ENCODE results near the gene TXNDC8. TPM values are rescaled to one million over a fixed set of nuclear protein-coding genes. Genes with fewer than 3 reads are reported as not detected.

Gene TXNDC8
- total and polyA plus RNA-seq, 2 donors (not counting 1 experiment from before 2014, with no cell fraction given) = not detected

- no CpG with 5 or more reads among the region's 4 CpGs for WGBS (ENCODE audit: insufficient coverage)
- H3K4me3 Mint-ChIP-seq = no peak overlapping the region
Observed at GRCh38 chr9:110288503-110288902, 49.2 kb downstream of the TXNDC8 start.

DNA sequence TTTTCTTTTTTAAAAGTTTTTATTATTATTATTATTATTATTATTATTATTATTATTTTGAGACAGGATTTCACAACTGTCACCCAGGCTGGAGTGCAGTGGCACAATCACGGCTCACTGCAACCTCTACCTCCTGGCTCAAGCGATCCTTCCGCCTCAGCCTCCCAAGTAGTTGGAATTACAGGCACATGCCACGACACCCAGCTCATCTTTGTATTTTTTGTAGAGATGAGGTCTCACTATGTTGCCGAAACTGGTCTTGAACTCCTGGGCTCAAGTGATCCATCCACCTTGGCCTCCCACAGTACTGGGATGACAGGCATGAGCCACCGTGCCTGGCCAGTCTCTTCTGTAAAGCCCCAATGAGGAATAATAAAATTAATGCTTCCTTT is 50.4 kb downstream of the TXNDC8 start:
- Histone ChIP-seq H2AFZ (ENCODE audit: insufficient read depth, low read depth, low read length, poor library complexity, severe bottlenecking) (no peak overlapping the region), H3K4me3 (ENCODE audit: control extremely low read depth in 1 of 5, extremely low read depth in 1 of 5, insufficient read depth in 1 of 5, low read depth in 2 of 5, low read length in 4 of 5) (no peak overlapping the region), H3K9ac (ENCODE audit: low read length) (no peak overlapping the region), H4K20me1 (ENCODE audit: control insufficient read depth, insufficient read depth, low read length, poor library complexity, severe bottlenecking) (no peaks in the 10 kb centered on the region), H3K27me3 (replicated peaks in 1 of 4; ENCODE audit: control extremely low read depth in 1 of 4, control insufficient read depth in 3 of 4, insufficient read depth in 4 of 4, low read length in 3 of 4) (no peaks in the 10 kb centered on the region), H3K27ac (ENCODE audit: low read length in 2 of 2) (no peak overlapping the region), H3K36me3 (replicated peaks in 1 of 2; ENCODE audit: control extremely low read depth in 1 of 2, control insufficient read depth in 1 of 2, extremely low read depth in 1 of 2, insufficient read depth in 2 of 2, low read length in 1 of 2) (no peaks in the 10 kb centered on the region), H3K9me3 (ENCODE audit: control extremely low read depth in 1 of 3, control insufficient read depth in 2 of 3, insufficient read depth in 1 of 3, low read length in 2 of 3) (no peaks in the 10 kb centered on the region), H3K4me2 (replicated peaks; ENCODE audit: low read depth, low read length, poor library complexity, severe bottlenecking) (no peak overlapping the region), H3K4me1 (ENCODE audit: control insufficient read depth in 2 of 2, insufficient read depth in 2 of 2, low read length in 2 of 2) (no peaks in the 10 kb centered on the region), H3K79me2 (ENCODE audit: control insufficient read depth, insufficient read depth, low read length) (no peaks in the 10 kb centered on the region)
- ChIA-PET CTCF (no interaction called here), POLR2A (interaction anchor here (0.6 kb wide), 1 partner anchor 20 kb away, joined by 3 read pairs; no protein-coding TSS in a partner anchor)
- ATAC-seq (ENCODE audit: low read depth) (no peak), DNase-seq (no peak)
- no peak for TF ChIP-seq EZH2 (IDR thresholded peaks at IDR 0.05; ENCODE audit: borderline replicate concordance, insufficient read depth, low read depth, low read length, poor library complexity, severe bottlenecking)
- TF ChIP-seq, protein P1, sequence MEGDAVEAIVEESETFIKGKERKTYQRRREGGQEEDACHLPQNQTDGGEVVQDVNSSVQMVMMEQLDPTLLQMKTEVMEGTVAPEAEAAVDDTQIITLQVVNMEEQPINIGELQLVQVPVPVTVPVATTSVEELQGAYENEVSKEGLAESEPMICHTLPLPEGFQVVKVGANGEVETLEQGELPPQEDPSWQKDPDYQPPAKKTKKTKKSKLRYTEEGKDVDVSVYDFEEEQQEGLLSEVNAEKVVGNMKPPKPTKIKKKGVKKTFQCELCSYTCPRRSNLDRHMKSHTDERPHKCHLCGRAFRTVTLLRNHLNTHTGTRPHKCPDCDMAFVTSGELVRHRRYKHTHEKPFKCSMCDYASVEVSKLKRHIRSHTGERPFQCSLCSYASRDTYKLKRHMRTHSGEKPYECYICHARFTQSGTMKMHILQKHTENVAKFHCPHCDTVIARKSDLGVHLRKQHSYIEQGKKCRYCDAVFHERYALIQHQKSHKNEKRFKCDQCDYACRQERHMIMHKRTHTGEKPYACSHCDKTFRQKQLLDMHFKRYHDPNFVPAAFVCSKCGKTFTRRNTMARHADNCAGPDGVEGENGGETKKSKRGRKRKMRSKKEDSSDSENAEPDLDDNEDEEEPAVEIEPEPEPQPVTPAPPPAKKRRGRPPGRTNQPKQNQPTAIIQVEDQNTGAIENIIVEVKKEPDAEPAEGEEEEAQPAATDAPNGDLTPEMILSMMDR (IDR thresholded peaks at IDR 0.05) = no peak
- intact Hi-C loops (cut with micrococcal nuclease) = no loop called here
- Mint-ChIP-seq H3K4me3 (no peak overlapping the region), H3K4me1 (no peaks in the 10 kb centered on the region), H3K27ac (no peak overlapping the region), H3K9me3 (ENCODE audit: insufficient read depth) (no peaks in the 10 kb centered on the region), H3K27me3 (peaks cover 7% of the 10 kb centered on the region)
- 93% methylated on average over 3 of the region's 6 CpGs for WGBS (ENCODE audit: insufficient coverage)

More at GRCh38 chr9:110288503-110288902, 49.2 kb downstream of the TXNDC8 start:
- intact Hi-C loops (cut with micrococcal nuclease) = no loop called here
- DNase-seq (no peak), ATAC-seq (ENCODE audit: low read depth) (no peak)
- no peaks in the 10 kb centered on the region for H4K20me1 ChIP-seq (ENCODE audit: control insufficient read depth, insufficient read depth, low read length, poor library complexity, severe bottlenecking)
- Mint-ChIP-seq H3K27ac (no peak overlapping the region), H3K27me3 (peaks cover 7% of the 10 kb centered on the region), H3K4me1 (no peaks in the 10 kb centered on the region), H3K9me3 (ENCODE audit: insufficient read depth) (no peaks in the 10 kb centered on the region)
- POLR2A ChIA-PET = no interaction called here
- H3K4me2 ChIP-seq (replicated peaks; ENCODE audit: low read depth, low read length, poor library complexity, severe bottlenecking) = no peak overlapping the region
- no peak overlapping the region for H3K4me3 ChIP-seq (ENCODE audit: control extremely low read depth in 1 of 5, extremely low read depth in 1 of 5, insufficient read depth in 1 of 5, low read depth in 2 of 5, low read length in 4 of 5)
- H3K79me2 ChIP-seq (ENCODE audit: control insufficient read depth, insufficient read depth, low read length) = no peaks in the 10 kb centered on the region
- H3K9ac ChIP-seq (ENCODE audit: low read length) = no peak overlapping the region
- no peaks in the 10 kb centered on the region for H3K9me3 ChIP-seq (ENCODE audit: control extremely low read depth in 1 of 3, control insufficient read depth in 2 of 3, insufficient read depth in 1 of 3, low read length in 2 of 3)
- TF ChIP-seq EZH2 (IDR thresholded peaks at IDR 0.05; ENCODE audit: borderline replicate concordance, insufficient read depth, low read depth, low read length, poor library complexity, severe bottlenecking) = no peak
- TF ChIP-seq, protein P1 (IDR thresholded peaks at IDR 0.05) = no peak
- no peak overlapping the region for H2AFZ ChIP-seq (ENCODE audit: insufficient read depth, low read depth, low read length, poor library complexity, severe bottlenecking)
- no peak overlapping the region for H3K27ac ChIP-seq (ENCODE audit: low read length in 2 of 2)
- no peaks in the 10 kb centered on the region for H3K27me3 ChIP-seq (replicated peaks in 1 of 4; ENCODE audit: control extremely low read depth in 1 of 4, control insufficient read depth in 3 of 4, insufficient read depth in 4 of 4, low read length in 3 of 4)
- CTCF ChIA-PET = no interaction called here
- H3K4me1 ChIP-seq (ENCODE audit: control insufficient read depth in 2 of 2, insufficient read depth in 2 of 2, low read length in 2 of 2) = no peaks in the 10 kb centered on the region
- H3K36me3 ChIP-seq (replicated peaks in 1 of 2; ENCODE audit: control extremely low read depth in 1 of 2, control insufficient read depth in 1 of 2, extremely low read depth in 1 of 2, insufficient read depth in 2 of 2, low read length in 1 of 2) = no peaks in the 10 kb centered on the region
